H1 (cell line): ENCODE data around the gene KRT4. TPM values are rescaled to one million over a fixed set of nuclear protein-coding genes. Genes with fewer than 3 reads are reported as not detected.

Experiments
- EGR1 ChIP-seq: IDR thresholded peaks from 2 replicates; pipeline ENCODE4 v1.6.1; 2011; ENCODE audit warnings: low read depth, low read length, borderline replicate concordance
- NRF1 ChIP-seq: IDR thresholded peaks from 2 replicates; pipeline ENCODE4 v1.6.1; 2011; ENCODE audit warnings: mild to moderate bottlenecking, low read depth, low read length, improper control_type of control experiment
- SRF ChIP-seq: IDR thresholded peaks from 2 replicates; pipeline ENCODE4 v1.6.1; 2011; ENCODE audit warnings: mild to moderate bottlenecking, low read depth, low read length, moderate library complexity
- SUZ12 ChIP-seq: fragments of 200-600 bp; sonication (generic); IDR thresholded peaks from 2 replicates; pipeline ENCODE4 v1.6.1; 2012; ENCODE audit warnings: mild to moderate bottlenecking, inconsistent platforms, low read length, moderate library complexity, mixed read lengths
- TBP ChIP-seq: IDR thresholded peaks from 2 replicates; pipeline ENCODE4 v1.6.1; 2011; ENCODE audit warnings: low read depth, low read length, improper control_type of control experiment
- ZNF274 ChIP-seq: IDR thresholded peaks from 2 replicates; pipeline ENCODE4 v1.7.0; 2012; ENCODE audit warnings: low read length, borderline replicate concordance; ENCODE audit errors: extremely low read depth
- polyA plus RNA-seq, 7 experiments: library from polyadenylated mRNA; depleted of rRNA in 3 of 7; stranded (reverse) in 5 of 7; unstranded in 2 of 7; fragments of >200 nt in 5 of 7; fragments of 200-250 nt in 2 of 7; gene quantifications; 1 replicate in 5 of 7; 2 replicates in 1 of 7; 4 replicates in 1 of 7; pipeline versions ENCODE4 v1.2.1 to v1.2.3, GENCODE V29; 2011 to 2013; ENCODE audit warnings: missing spikeins in 2 of 7, mixed read lengths in 2 of 7
- total RNA-seq: library from RNA; stranded (reverse); fragmentation: NEBNext Ultra II Directional; extraction: Animal tissue kit (Norgen Biotek cat#: 25700); gene quantifications from 2 replicates; pipeline ENCODE4 v1.2.1, GENCODE V29; 2021

The KRT4 gene
- total and polyA plus RNA-seq, 2 of the 8 experiments (the other 6 are each of a cell fraction or from before 2014, with no cell fraction given), result not detected

DNA sequence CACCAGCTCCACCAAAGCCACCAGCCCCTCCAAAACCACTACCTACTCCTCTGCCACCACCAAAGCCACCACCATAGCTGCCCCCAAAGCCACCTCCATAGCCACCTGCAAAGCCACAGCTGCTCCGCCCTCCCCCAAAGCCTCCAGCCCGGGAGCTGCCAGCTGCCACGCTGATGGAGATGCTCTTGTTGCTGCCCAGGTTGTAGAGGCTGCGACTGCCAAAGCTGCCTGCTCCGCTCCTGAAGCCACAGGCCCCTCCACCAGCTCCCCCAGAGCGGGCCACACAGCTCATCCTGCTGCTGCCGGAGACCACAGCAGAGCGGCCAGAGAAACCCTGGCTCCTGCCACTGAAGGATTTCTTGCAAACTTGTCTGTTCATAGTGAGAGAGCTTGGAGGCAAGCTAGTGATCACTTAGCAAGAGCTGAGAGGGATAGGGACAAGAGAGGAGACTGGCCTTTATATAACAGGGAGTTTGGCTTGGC, 37.0 kb downstream of the KRT4 start, which contains the start of gene KRT76 (continued):
- TF ChIP-seq ZNF274 (no peak), NRF1 (no peak), SUZ12 (no peak), TBP (no peak), SRF (no peak), EGR1 (no peak)
